ENCODE data around the gene REP15. TPM values are rescaled to one million over a fixed set of nuclear protein-coding genes. Genes with fewer than 3 reads are reported as not detected.
"Not testable (repeated sequence)": the region's sequence is repeated elsewhere in the genome, so short reads cannot be mapped to it uniquely, and the experiment has no call there.

Gene REP15
- total RNA-seq, 1 donor = 4.0 TPM

- no peak overlapping the region for H2AFZ ChIP-seq (ENCODE audit: low read length)
- peaks cover 11% of the 10 kb centered on the region for H3K4me1 ChIP-seq (ENCODE audit: insufficient read depth, low read length)
- H3K27me3 ChIP-seq (ENCODE audit: insufficient read depth, low read length) = no peaks in the 10 kb centered on the region
- H3K4me3 ChIP-seq (ENCODE audit: insufficient read depth, low read length) = no peak overlapping the region
- H3K4me2 ChIP-seq (ENCODE audit: insufficient read depth, low read length) = no peak overlapping the region
- no peak for TF ChIP-seq CTCF (IDR thresholded peaks at IDR 0.05; ENCODE audit: extremely low read depth, low read depth, low read length)
- H3K36me3 ChIP-seq (ENCODE audit: insufficient read depth, low read length) = peaks cover 13% of the 10 kb centered on the region
- H3K79me2 ChIP-seq (ENCODE audit: insufficient read depth, low read length) = peaks cover 3% of the 10 kb centered on the region
- no peak for DNase-seq (ENCODE audit: insufficient read length, low spot score, missing footprints)
- H3K9me3 ChIP-seq (ENCODE audit: low read depth, low read length) = no peaks in the 10 kb centered on the region
- H3K27ac ChIP-seq (ENCODE audit: low read depth, low read length) = no peak overlapping the region
- no peaks in the 10 kb centered on the region for H4K20me1 ChIP-seq (ENCODE audit: insufficient read depth, low read length)
These were observed 47.4 kb downstream of the REP15 start for GRCh38 chr12:27743601-27744000.

GRCh38 chr12:27745734-27746133, 49.5 kb downstream of the REP15 start:
- not testable (repeated sequence) for H3K27me3 ChIP-seq (ENCODE audit: insufficient read depth, low read length); H4K20me1 ChIP-seq (ENCODE audit: insufficient read depth, low read length); DNase-seq (ENCODE audit: insufficient read length, low spot score, missing footprints); H2AFZ ChIP-seq (ENCODE audit: low read length); H3K79me2 ChIP-seq (ENCODE audit: insufficient read depth, low read length); H3K9me3 ChIP-seq (ENCODE audit: low read depth, low read length); H3K27ac ChIP-seq (ENCODE audit: low read depth, low read length); H3K4me3 ChIP-seq (ENCODE audit: insufficient read depth, low read length); H3K4me2 ChIP-seq (ENCODE audit: insufficient read depth, low read length); H3K36me3 ChIP-seq (ENCODE audit: insufficient read depth, low read length)
- peaks cover 11% of the 10 kb centered on the region for H3K4me1 ChIP-seq (ENCODE audit: insufficient read depth, low read length)

Other genes with a start within 250 kb of the REP15 start
- gene SMCO2, start 249.7 kb upstream of the REP15 start, total RNA-seq = 0.72 and 0.88 TPM in 2 replicates
- 166 and 179 TPM in 2 replicates for gene PPFIBP1, start 172.2 kb upstream of the REP15 start, total RNA-seq
- 51.9 and 53.9 TPM in 2 replicates for gene MRPS35, start 14.4 kb downstream of the REP15 start, total RNA-seq
- 38.9 and 42.0 TPM in 2 replicates for gene KLHL42, start 83.8 kb downstream of the REP15 start, total RNA-seq
- gene MANSC4, start 83.8 kb downstream of the REP15 start, total RNA-seq = not detected in 2 replicates

Measured in osteoblast (primary cell).